T-cell (primary cell): Measurements from ENCODE around the gene COA1. TPM values are rescaled to one million over a fixed set of nuclear protein-coding genes. Genes with fewer than 3 reads are reported as not detected.
"Not testable (repeated sequence)": the region's sequence is repeated elsewhere in the genome, so short reads cannot be mapped to it uniquely, and the experiment has no call there.

Experiments
- ATAC-seq, 4 experiments: fragments of 200-7000 bp in 3 of 4; fragments of 150-1000 bp in 1 of 4; cut with Tn5 transposase; replicated peaks in 1 of 4; 1 replicate in 3 of 4; 2 replicates in 1 of 4; pipeline ENCODE4 v1.10.0; 2021; ENCODE audit warnings: moderate library complexity in 3 of 4, mild to moderate bottlenecking in 2 of 4, moderate number of reproducible peaks in 1 of 4
- CTCF ChIA-PET, 2 donors: fragments of 300-600 bp; sonication (Branson Sonifier 250); formaldehyde crosslinking; loops; one replicate each; lab custom pipeline; 2022; ENCODE audit warnings: antibody characterized with exemption in 2 of 2; lab: Charles Lee
- POLR2A ChIA-PET, 2 donors: fragments of 300-600 bp; sonication (Branson Sonifier 250); formaldehyde crosslinking; loops; one replicate each; lab custom pipeline; 2022; ENCODE audit warnings: antibody characterized with exemption in 2 of 2; lab: Charles Lee
- DNase-seq, 35 experiments: peaks; one replicate each; pipeline versions ENCODE4 v3.0.0 to v3.0.0-alpha.2; 2013 to 2023
- H3K27ac ChIP-seq: one replicate; pipeline ENCODE4 v1.5.1; 2013; ENCODE audit warnings: low read length
- H3K27me3 ChIP-seq, 2 experiments: replicated peaks in 1 of 2; 1 replicate in 1 of 2; 2 replicates in 1 of 2; pipeline versions ENCODE4 v1.6.1 to v1.7.0; 2013; ENCODE audit warnings: low read length in 1 of 2, mixed read lengths in 1 of 2; ENCODE audit not compliant: control insufficient read depth in 2 of 2, insufficient read depth in 2 of 2; ENCODE audit errors: extremely low read depth in 1 of 2
- H3K36me3 ChIP-seq, 2 donors: 1 replicate in 1 of 2; 2 replicates in 1 of 2; pipeline versions ENCODE4 v1.6.1 to v1.7.0; 2013; ENCODE audit warnings: low read length in 1 of 2; ENCODE audit not compliant: control insufficient read depth in 2 of 2, insufficient read depth in 1 of 2; ENCODE audit errors: extremely low read depth in 1 of 2
- H3K4me1 ChIP-seq, 2 experiments: 1 replicate in 1 of 2; 2 replicates in 1 of 2; pipeline versions ENCODE4 v1.6.1 to v1.7.0; 2013; ENCODE audit warnings: low read length in 2 of 2, mixed read lengths in 1 of 2; ENCODE audit not compliant: insufficient read depth in 2 of 2, control insufficient read depth in 1 of 2; ENCODE audit errors: extremely low read depth in 1 of 2
- H3K4me3 ChIP-seq, 2 donors: 1 replicate in 1 of 2; 2 replicates in 1 of 2; pipeline versions ENCODE4 v1.5.1 to v1.7.0; 2013; ENCODE audit warnings: mild to moderate bottlenecking in 2 of 2, low read length in 1 of 2, moderate library complexity in 1 of 2; ENCODE audit not compliant: control insufficient read depth in 1 of 2; ENCODE audit errors: extremely low read depth in 1 of 2
- H3K9me3 ChIP-seq: 2 replicates; pipeline ENCODE4 v1.7.0; 2013
- H3K27ac Mint-ChIP-seq, 2 donors: one replicate each; pipeline ENCODE4 v1.8.0; 2020 to 2021; ENCODE audit warnings: mild to moderate bottlenecking in 2 of 2, mixed read lengths in 2 of 2
- H3K27me3 Mint-ChIP-seq, 2 donors: one replicate each; pipeline ENCODE4 v1.8.0; 2021 to 2022; ENCODE audit warnings: mixed read lengths in 2 of 2
- H3K36me3 Mint-ChIP-seq: one replicate; pipeline ENCODE4 v1.8.0; 2021; ENCODE audit warnings: mixed read lengths
- H3K4me1 Mint-ChIP-seq, 3 donors: one replicate each; pipeline ENCODE4 v1.8.0; 2020 to 2022; ENCODE audit warnings: mixed read lengths in 3 of 3, mild to moderate bottlenecking in 1 of 3
- H3K4me3 Mint-ChIP-seq, 3 donors: one replicate each; pipeline ENCODE4 v1.8.0; 2020 to 2022; ENCODE audit warnings: mild to moderate bottlenecking in 3 of 3, mixed read lengths in 3 of 3, moderate library complexity in 3 of 3
- H3K9me3 Mint-ChIP-seq, 3 donors: one replicate each; pipeline ENCODE4 v1.8.0; 2020 to 2022; ENCODE audit warnings: mixed read lengths in 3 of 3
- WGBS: methylation state at CpG from one replicate; pipeline ENCODE4 v1.1.5; 2013; ENCODE audit warnings: missing lambda C conversion rate; ENCODE audit not compliant: insufficient coverage; 5-methylcytosine and 5-hydroxymethylcytosine counted together
- total RNA-seq, 35 experiments: library from RNA in 6 of 35; stranded (reverse) in 6 of 35; fragments of 120-200 nt in 1 of 35; gene quantifications; one replicate each; pipeline versions ENCODE4 v1.2.1 to v1.2.4 and lab custom pipeline; 2013 to 2026

Gene COA1
- total RNA-seq, 5 donors from 2014 or later (not counting 1 experiment from before 2014, with no cell fraction given) = 49.6 to 92.1 (median 67.8) TPM

DNA sequence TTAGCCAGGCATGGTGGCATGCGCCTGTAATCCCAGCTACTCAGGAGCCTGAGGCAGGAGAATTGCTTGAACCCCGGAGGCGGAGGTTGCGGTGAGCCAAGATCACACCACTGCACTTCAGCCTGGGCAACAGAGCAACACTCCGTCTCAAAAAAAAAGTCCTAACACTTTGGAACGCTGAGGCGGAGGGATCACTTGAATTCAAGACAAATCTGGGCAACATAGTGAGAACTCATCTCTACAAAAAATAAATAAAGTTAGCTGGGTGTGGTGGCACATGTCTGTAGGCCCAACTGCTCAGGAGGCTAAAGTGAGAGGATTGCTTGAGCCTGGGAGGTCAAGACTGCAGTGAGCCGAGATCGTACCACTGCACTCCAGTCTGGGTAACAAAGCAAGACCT, 21.3 kb downstream of the COA1 start:
- H3K27ac Mint-ChIP-seq, H3K9me3 ChIP-seq, H3K4me3 Mint-ChIP-seq, H3K4me3 ChIP-seq, POLR2A ChIA-PET, H3K27me3 ChIP-seq, H3K4me1 ChIP-seq, H3K27ac ChIP-seq, H3K9me3 Mint-ChIP-seq, H3K36me3 ChIP-seq, DNase-seq, H3K27me3 Mint-ChIP-seq, ATAC-seq: not testable (repeated sequence)
- CTCF ChIA-PET = interaction anchor here in 1 of 2 donors (0.9 to 1.1 kb wide), 2 partner anchors 125 to 127 kb away, joined by 3 to 5 read pairs; partner anchors contain the start of gene STK17A
- H3K36me3 Mint-ChIP-seq = peaks cover 26% of the 10 kb centered on the region
- WGBS = 98% methylated on average over 4 of the region's 9 CpGs
- peaks cover 37 to 45% (median 44%) of the 10 kb centered on the region in 3 donors for H3K4me1 Mint-ChIP-seq

DNA sequence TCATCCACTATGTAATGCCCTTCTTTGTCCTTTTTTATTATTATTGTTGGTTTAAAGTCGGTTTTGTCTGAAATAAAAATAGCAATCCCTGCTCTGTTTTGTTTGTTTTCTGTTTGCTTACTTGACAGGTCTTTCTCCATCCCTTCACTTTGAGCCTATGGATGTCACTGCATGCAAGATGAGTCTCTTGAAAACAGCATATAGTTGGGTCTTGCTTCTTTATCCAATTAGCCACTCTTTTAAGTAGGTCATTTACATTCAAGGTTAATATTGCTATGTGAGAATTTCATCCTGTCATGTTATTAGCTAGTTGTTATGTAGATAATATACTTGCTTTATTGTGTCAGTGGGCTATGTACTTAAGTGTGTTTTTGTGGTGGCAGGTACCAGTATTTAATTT, 25.8 kb downstream of the COA1 start:
- Histone ChIP-seq H3K36me3 (peaks cover 0 to 4% of the 10 kb centered on the region in 2 donors), H3K9me3 (no peaks in the 10 kb centered on the region), H3K4me3 (no peak overlapping the region), H3K27me3 (no peaks in the 10 kb centered on the region), H3K27ac (no peak overlapping the region), H3K4me1 (peaks cover 8 to 12% of the 10 kb centered on the region in 2 experiments)
- no peak overlapping the region for H3K4me3 Mint-ChIP-seq
- ATAC-seq (no peak), DNase-seq (no peak)
- H3K27ac Mint-ChIP-seq = no peak overlapping the region
- H3K27me3 Mint-ChIP-seq = no peaks in the 10 kb centered on the region
- WGBS = no CpG with 5 or more reads among the region's 1 CpG
- peaks cover 50 to 51% (median 50%) of the 10 kb centered on the region in 3 donors for H3K4me1 Mint-ChIP-seq
- CTCF ChIA-PET = interaction anchor here (1.4 to 3.6 kb wide), 3 partner anchors 18 to 122 kb away, joined by 5 to 37 read pairs (median 8); partner anchors contain the start of gene STK17A (in 2 of the 2)
- no peaks in the 10 kb centered on the region for H3K9me3 Mint-ChIP-seq
- POLR2A ChIA-PET = interaction anchor here (1.0 to 1.1 kb wide), 2 partner anchors 26 to 121 kb away, joined by 5 read pairs; partner anchors contain the start of gene STK17A (in 1 of the 2)
- peaks cover 24% of the 10 kb centered on the region for H3K36me3 Mint-ChIP-seq

DNA sequence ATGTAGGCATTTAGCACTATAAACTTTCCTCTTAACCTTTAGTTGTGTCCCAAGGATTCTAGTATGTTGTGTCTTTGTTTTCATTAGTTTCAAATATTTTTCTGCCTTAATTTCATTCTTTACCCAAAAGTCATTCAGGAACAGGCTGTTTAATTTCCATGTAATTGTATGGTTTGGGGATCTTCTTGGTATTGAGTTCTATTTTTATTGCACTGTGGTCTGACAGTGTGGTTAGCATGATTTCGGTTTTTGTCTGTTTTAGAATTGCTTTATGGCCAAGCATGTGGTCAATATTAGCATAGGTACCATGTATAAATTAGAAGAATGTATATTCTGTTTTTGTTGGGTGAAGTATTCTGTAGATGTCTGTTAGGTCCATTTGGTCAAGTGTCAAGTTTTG, 26.3 kb downstream of the COA1 start:
- WGBS = 50% methylated on average over 1 of the region's 1 CpG
- peak overlapping the region in 1 of 2 donors; percentile 9 for H3K27ac Mint-ChIP-seq
- no peaks in the 10 kb centered on the region for H3K27me3 Mint-ChIP-seq
- H3K4me1 Mint-ChIP-seq = peaks cover 51 to 54% (median 53%) of the 10 kb centered on the region in 3 donors
- POLR2A ChIA-PET = interaction anchor here in 1 of 2 donors (0.6 to 4.1 kb wide), 2 partner anchors 121 to 771 kb away, joined by 3 to 131 read pairs; partner anchors contain the start of genes MRPL32 and STK17A
- Histone ChIP-seq H3K4me1 (peaks cover 8 to 18% of the 10 kb centered on the region in 2 experiments), H3K27ac (no peak overlapping the region), H3K36me3 (peaks cover 0 to 4% of the 10 kb centered on the region in 2 donors), H3K27me3 (no peaks in the 10 kb centered on the region), H3K9me3 (no peaks in the 10 kb centered on the region), H3K4me3 (no peak overlapping the region)
- no peak overlapping the region for H3K4me3 Mint-ChIP-seq
- peaks cover 22% of the 10 kb centered on the region for H3K36me3 Mint-ChIP-seq
- CTCF ChIA-PET = interaction anchor here in 1 of 2 donors (6.3 kb wide), 1 partner anchor 119 kb away, joined by 548 read pairs; the partner anchor contains the start of gene STK17A
- ATAC-seq (no peak), DNase-seq (no peak)
- H3K9me3 Mint-ChIP-seq = no peaks in the 10 kb centered on the region

DNA sequence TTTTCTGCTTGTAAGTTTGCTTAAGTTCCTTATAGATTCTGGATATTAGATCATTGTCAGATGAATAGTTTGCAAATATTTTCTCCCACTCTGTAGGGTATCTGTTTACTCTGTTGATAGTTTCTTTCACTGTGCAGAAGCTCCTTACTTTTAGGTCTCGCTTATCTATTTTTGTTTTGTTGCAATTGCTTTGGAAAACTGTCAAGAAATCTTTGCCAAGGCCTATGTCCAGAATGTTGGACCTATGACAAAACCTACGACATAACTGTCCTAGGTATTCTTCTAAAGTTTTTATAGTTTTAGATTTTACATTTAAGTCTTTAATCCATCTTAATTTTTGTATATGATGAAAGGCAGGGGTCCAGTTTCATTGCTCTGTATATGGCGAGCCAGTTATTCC, 27.4 kb downstream of the COA1 start:
- Mint-ChIP-seq H3K36me3 (peaks cover 22% of the 10 kb centered on the region), H3K27me3 (no peaks in the 10 kb centered on the region), H3K9me3 (no peaks in the 10 kb centered on the region), H3K27ac (peak overlapping the region; percentile 61 to 70), H3K4me1 (peaks cover 55 to 57% (median 55%) of the 10 kb centered on the region in 3 donors), H3K4me3 (no peak overlapping the region)
- Histone ChIP-seq H3K4me1 (peaks cover 13 to 24% of the 10 kb centered on the region in 2 experiments), H3K27me3 (no peaks in the 10 kb centered on the region), H3K4me3 (no peak overlapping the region), H3K36me3 (peaks cover 0 to 4% of the 10 kb centered on the region in 2 donors), H3K9me3 (no peaks in the 10 kb centered on the region), H3K27ac (no peak overlapping the region)
- no CpG with 5 or more reads among the region's 3 CpGs for WGBS
- ChIA-PET CTCF (interaction anchor here (0.7 to 6.3 kb wide), 4 partner anchors 118 to 130 kb away, joined by 3 to 548 read pairs (median 78); partner anchors contain the start of gene STK17A (in 2 of the 2)), POLR2A (interaction anchor here (0.5 to 4.9 kb wide), 3 partner anchors 83 to 120 kb away, joined by 7 to 131 read pairs (median 43); partner anchors contain the start of gene STK17A (in 2 of the 2))
- no peak for ATAC-seq
- no peak for DNase-seq

DNA sequence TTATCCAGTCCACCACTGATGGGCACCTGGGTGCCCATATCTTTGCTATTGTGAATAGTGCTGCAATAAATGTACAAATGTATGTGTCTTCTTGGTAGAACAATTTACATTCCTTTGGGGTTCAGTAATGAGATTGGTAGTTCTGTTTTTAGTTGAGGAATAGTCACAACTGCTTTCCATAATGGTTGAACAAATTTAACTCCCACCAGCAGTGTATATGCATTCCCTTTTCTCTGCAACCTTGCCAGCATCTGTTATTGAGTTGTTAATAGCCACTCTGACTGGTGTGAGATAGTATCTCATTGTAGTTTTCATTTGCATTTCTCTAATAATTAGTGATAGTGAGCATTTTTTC, 27.8 kb downstream of the COA1 start:
- Histone ChIP-seq H3K4me3 (no peak overlapping the region), H3K36me3 (peaks cover 0 to 4% of the 10 kb centered on the region in 2 donors), H3K27ac (no peak overlapping the region), H3K9me3 (no peaks in the 10 kb centered on the region), H3K4me1 (peaks cover 13 to 24% of the 10 kb centered on the region in 2 experiments), H3K27me3 (no peaks in the 10 kb centered on the region)
- Mint-ChIP-seq H3K4me1 (peaks cover 55 to 57% (median 55%) of the 10 kb centered on the region in 3 donors), H3K4me3 (no peak overlapping the region), H3K27ac (peak overlapping the region; percentile 61 to 70), H3K27me3 (no peaks in the 10 kb centered on the region), H3K36me3 (peaks cover 22% of the 10 kb centered on the region), H3K9me3 (no peaks in the 10 kb centered on the region)
- no peak for ATAC-seq
- DNase-seq = no peak
- POLR2A ChIA-PET = interaction anchor here (4.1 to 4.9 kb wide), 2 partner anchors 118 to 119 kb away, joined by 43 to 131 read pairs; partner anchors contain the start of gene STK17A (in 2 of the 2)
- CTCF ChIA-PET = interaction anchor here (0.7 to 6.3 kb wide), 8 partner anchors 18 to 130 kb away, joined by 3 to 548 read pairs (median 24); partner anchors contain the start of gene STK17A (in 2 of the 2)

DNA sequence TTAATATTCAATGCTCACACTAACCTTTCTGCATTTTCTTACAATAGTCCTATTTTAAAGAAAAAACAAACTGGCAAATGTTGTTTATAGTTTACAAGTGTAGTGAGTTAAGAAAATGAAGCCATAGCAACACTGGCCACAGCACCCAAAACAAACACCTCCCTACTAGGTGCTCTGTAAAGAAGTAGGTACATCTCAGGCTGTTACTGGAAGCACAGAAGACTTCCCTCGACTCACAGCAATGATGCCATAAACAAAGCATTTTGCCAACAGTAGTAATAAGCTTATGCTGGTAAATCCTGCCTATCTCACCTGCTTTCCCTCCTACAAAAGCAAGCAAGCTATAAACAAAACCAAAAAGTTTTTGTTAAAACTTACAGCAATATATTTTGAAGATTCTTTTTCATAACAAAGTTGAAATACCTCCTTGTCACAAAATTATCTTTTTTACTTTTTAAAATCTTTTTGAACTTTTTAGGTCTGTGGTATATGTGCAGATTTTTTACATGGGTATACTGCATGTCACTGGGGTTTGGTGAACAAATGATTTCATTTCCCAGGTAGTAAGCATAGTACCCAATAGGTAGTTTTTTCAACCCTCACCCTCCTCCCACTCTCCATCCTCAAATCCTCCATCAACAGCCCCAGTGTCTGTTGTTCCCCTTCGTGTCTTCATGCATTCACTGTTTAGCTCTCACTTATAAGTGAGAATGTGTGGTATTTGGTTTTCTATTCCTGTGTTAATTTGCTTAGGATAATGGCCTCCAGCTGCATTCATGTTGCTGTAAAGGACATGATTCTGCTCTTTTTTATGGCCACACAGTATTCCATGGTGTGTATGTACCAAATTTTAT, 28.4 kb downstream of the COA1 start:
- H3K36me3 ChIP-seq = peaks cover 0 to 4% of the 10 kb centered on the region in 2 donors

More for the DNA sequence above, 28.4 kb downstream of the COA1 start:
- POLR2A ChIA-PET = interaction anchor here (0.5 to 4.9 kb wide), 10 partner anchors 9 to 122 kb away, joined by 3 to 131 read pairs (median 5); partner anchors contain the start of gene STK17A (in 2 of the 2)
- Histone ChIP-seq H3K27ac (no peak overlapping the region), H3K27me3 (no peaks in the 10 kb centered on the region), H3K4me3 (no peak overlapping the region), H3K9me3 (no peaks in the 10 kb centered on the region), H3K4me1 (peaks cover 15 to 24% of the 10 kb centered on the region in 2 experiments)
- H3K4me1 Mint-ChIP-seq = peaks cover 54 to 57% (median 56%) of the 10 kb centered on the region in 3 donors
- peak overlapping the region; percentile 61 to 70 for H3K27ac Mint-ChIP-seq
- no peak overlapping the region for H3K4me3 Mint-ChIP-seq
- no CpG with 5 or more reads among the region's 2 CpGs for WGBS
- ATAC-seq (peak in 1 of 4 experiments; percentile 42), DNase-seq (no peak)
- H3K27me3 Mint-ChIP-seq = no peaks in the 10 kb centered on the region
- no peaks in the 10 kb centered on the region for H3K9me3 Mint-ChIP-seq
- H3K36me3 Mint-ChIP-seq = peaks cover 21% of the 10 kb centered on the region
- CTCF ChIA-PET = interaction anchor here (0.5 to 6.3 kb wide), 54 partner anchors 9 to 771 kb away, joined by 3 to 548 read pairs (median 6); partner anchors contain the start of genes STK17A (in 2 of the 2) and COA1 (in 1 of the 2)
